DND-41 (cell line): ENCODE measurements around the gene ANKRD31.
"Not testable (repeated sequence)": the region's sequence is repeated elsewhere in the genome, so short reads cannot be mapped to it uniquely, and the experiment has no call there.

Experiments
- ATAC-seq: fragments of 200-7000 bp; cut with Tn5 transposase; 3 replicates; pipeline ENCODE4 v1.9.1; 2021; ENCODE audit warnings: low read depth; ENCODE audit not compliant: insufficient read depth
- DNase-seq: peaks from one replicate; pipeline ENCODE4 v3.0.0-alpha.2; 2020
- H2AFZ ChIP-seq: 2 replicates; pipeline ENCODE4 v1.6.0; 2012; ENCODE audit warnings: low read depth, low read length
- H3K27ac ChIP-seq: 2 replicates; pipeline ENCODE4 v1.5.1; 2012; ENCODE audit warnings: low read length, inconsistent platforms
- H3K27me3 ChIP-seq: fragments of 200-600 bp; sonication (generic); 2 replicates; pipeline ENCODE4 v1.6.0; 2012; ENCODE audit warnings: low read length, mild to moderate bottlenecking, inconsistent platforms; ENCODE audit not compliant: insufficient read depth, poor library complexity
- H3K36me3 ChIP-seq: 2 replicates; pipeline ENCODE4 v1.5.1; 2012; ENCODE audit warnings: low read length, inconsistent platforms; ENCODE audit not compliant: insufficient read depth
- H3K4me1 ChIP-seq: 2 replicates; pipeline ENCODE4 v1.5.1; 2012; ENCODE audit warnings: mild to moderate bottlenecking, low read length; ENCODE audit not compliant: insufficient read depth
- H3K4me2 ChIP-seq: 2 replicates; pipeline ENCODE4 v1.6.0; 2012; ENCODE audit warnings: mild to moderate bottlenecking, moderate library complexity, low read length, inconsistent platforms; ENCODE audit not compliant: insufficient read depth
- H3K4me3 ChIP-seq, 2 experiments: fragments of 200-600 bp in 1 of 2; shearing (Covaris generic) in 1 of 2; 2 replicates each; pipeline ENCODE4 v1.5.1; 2012 to 2016; ENCODE audit warnings: inconsistent platforms in 2 of 2, low read length in 2 of 2, mild to moderate bottlenecking in 2 of 2, low read depth in 1 of 2, moderate library complexity in 1 of 2
- H3K79me2 ChIP-seq: 2 replicates; pipeline ENCODE4 v1.6.0; 2012; ENCODE audit warnings: low read length, inconsistent platforms; ENCODE audit not compliant: insufficient read depth
- H3K9ac ChIP-seq: 2 replicates; pipeline ENCODE4 v1.6.0; 2012; ENCODE audit warnings: low read depth, mild to moderate bottlenecking, inconsistent platforms, low read length, moderate library complexity
- H3K9me3 ChIP-seq: 2 replicates; pipeline ENCODE4 v1.5.1; 2012; ENCODE audit warnings: low read length, moderate library complexity, mild to moderate bottlenecking, inconsistent platforms; ENCODE audit not compliant: insufficient read depth, severe bottlenecking
- H4K20me1 ChIP-seq: 2 replicates; pipeline ENCODE4 v1.6.0; 2012; ENCODE audit warnings: low read length; ENCODE audit not compliant: insufficient read depth
- CTCF ChIP-seq: IDR thresholded peaks from 2 replicates; pipeline ENCODE4 v1.5.1; 2012; ENCODE audit warnings: borderline replicate concordance, low read length, moderate library complexity, mild to moderate bottlenecking; ENCODE audit not compliant: poor library complexity, severe bottlenecking; ENCODE audit errors: extremely low read depth
- EZH2 ChIP-seq: IDR thresholded peaks from 3 replicates; pipeline ENCODE4 v1.6.1; 2012; ENCODE audit warnings: borderline replicate concordance, low read depth, mild to moderate bottlenecking, moderate library complexity, low read length, inconsistent platforms; ENCODE audit not compliant: severe bottlenecking

The ANKRD31 gene

GRCh38 chr5:75235711-75236110 is 967 bp downstream of the ANKRD31 start:
- peak overlapping the region; percentile 62; the same call in 1 of the 2 replicates for H3K9ac ChIP-seq
- peaks cover 19% of the 10 kb centered on the region for H3K4me1 ChIP-seq
- TF ChIP-seq EZH2 (no peak), CTCF (no peak)
- H3K79me2 ChIP-seq = no peaks in the 10 kb centered on the region
- H3K27ac ChIP-seq = no peak overlapping the region
- ATAC-seq = no peak
- peak overlapping the region in 1 of 2 experiments; percentile 80; a peak in 2 of 4 replicates for H3K4me3 ChIP-seq
- no peaks in the 10 kb centered on the region for H3K9me3 ChIP-seq
- peak overlapping the region; percentile 89 for H3K4me2 ChIP-seq
- no peaks in the 10 kb centered on the region for H4K20me1 ChIP-seq
- H3K27me3 ChIP-seq = no peaks in the 10 kb centered on the region
- no peaks in the 10 kb centered on the region for H3K36me3 ChIP-seq
- DNase-seq = no peak
- H2AFZ ChIP-seq = peak overlapping the region; percentile 97

GRCh38 chr5:75234251-75234650 is 2.4 kb downstream of the ANKRD31 start:
- TF ChIP-seq EZH2 = no peak
- Histone ChIP-seq H3K4me2 (no peak overlapping the region), H2AFZ (no peak overlapping the region; the same call in 1 of the 2 replicates), H3K36me3 (no peaks in the 10 kb centered on the region), H3K9me3 (no peaks in the 10 kb centered on the region), H3K9ac (no peak overlapping the region), H3K4me3 (no peak overlapping the region), H3K27ac (no peak overlapping the region), H4K20me1 (no peaks in the 10 kb centered on the region), H3K79me2 (no peaks in the 10 kb centered on the region), H3K27me3 (no peaks in the 10 kb centered on the region), H3K4me1 (peaks cover 19% of the 10 kb centered on the region)
- DNase-seq (no peak), ATAC-seq (no peak)

GRCh38 chr5:75226916-75227315 is 9.8 kb downstream of the ANKRD31 start:
- DNase-seq (no peak), ATAC-seq (no peak)
- H3K36me3 ChIP-seq = no peaks in the 10 kb centered on the region
- no peaks in the 10 kb centered on the region for H4K20me1 ChIP-seq
- H3K4me1 ChIP-seq = no peaks in the 10 kb centered on the region
- no peak overlapping the region for H3K9ac ChIP-seq
- no peaks in the 10 kb centered on the region for H3K9me3 ChIP-seq
- no peak overlapping the region for H2AFZ ChIP-seq
- H3K27ac ChIP-seq = no peak overlapping the region
- H3K4me2 ChIP-seq = no peak overlapping the region
- TF ChIP-seq CTCF (no peak), EZH2 (no peak)
- no peaks in the 10 kb centered on the region for H3K27me3 ChIP-seq
- no peak overlapping the region for H3K4me3 ChIP-seq
- no peaks in the 10 kb centered on the region for H3K79me2 ChIP-seq

- Histone ChIP-seq H3K27ac (no peak overlapping the region), H3K4me1 (no peaks in the 10 kb centered on the region), H3K36me3 (no peaks in the 10 kb centered on the region), H2AFZ (no peak overlapping the region), H3K4me2 (no peak overlapping the region), H3K4me3 (no peak overlapping the region), H3K9me3 (no peaks in the 10 kb centered on the region), H3K79me2 (no peaks in the 10 kb centered on the region), H3K9ac (no peak overlapping the region), H3K27me3 (no peaks in the 10 kb centered on the region), H4K20me1 (no peaks in the 10 kb centered on the region)
- ATAC-seq (no peak), DNase-seq (no peak)
- no peak for TF ChIP-seq EZH2
- TF ChIP-seq CTCF = no peak
These were observed 11.2 kb downstream of the ANKRD31 start for GRCh38 chr5:75225506-75225905.

- H3K4me2 ChIP-seq, H3K27ac ChIP-seq, H4K20me1 ChIP-seq, H3K36me3 ChIP-seq, ATAC-seq, H3K9me3 ChIP-seq, H3K79me2 ChIP-seq, H3K9ac ChIP-seq, H3K4me1 ChIP-seq, H3K27me3 ChIP-seq, H2AFZ ChIP-seq, H3K4me3 ChIP-seq, DNase-seq: not testable (repeated sequence)
These were observed 15.9 kb downstream of the ANKRD31 start for GRCh38 chr5:75220787-75221186.
